Natural killer cell (primary cell): ENCODE results near the gene IP6K1. TPM values are rescaled to one million over a fixed set of nuclear protein-coding genes. Genes with fewer than 3 reads are reported as not detected.

Source experiments
- ATAC-seq, 3 donors: fragments of 150-1000 bp in 2 of 3; fragments of 200-7000 bp in 1 of 3; cut with Tn5 transposase; 1 replicate in 1 of 3; 2 replicates in 2 of 3; pipeline ENCODE4 v1.10.0; 2021; ENCODE audit warnings: mild to moderate bottlenecking in 2 of 3, moderate library complexity in 2 of 3
- DNase-seq, 2 donors: peaks; one replicate each; pipeline versions ENCODE4 v3.0.0 to v3.0.0-alpha.2; 2013 to 2021; ENCODE audit warnings: mixed read lengths in 1 of 2
- H3K27ac ChIP-seq: one replicate; pipeline ENCODE4 v1.5.1; 2013; ENCODE audit warnings: mild to moderate bottlenecking, low read length
- H3K27me3 ChIP-seq: one replicate; pipeline ENCODE4 v1.6.1; 2013; ENCODE audit warnings: low read length; ENCODE audit not compliant: control insufficient read depth, insufficient read depth
- H3K36me3 ChIP-seq: one replicate; pipeline ENCODE4 v1.6.1; 2013; ENCODE audit warnings: low read length; ENCODE audit not compliant: control insufficient read depth, insufficient read depth
- H3K4me1 ChIP-seq: one replicate; pipeline ENCODE4 v1.6.1; 2013; ENCODE audit warnings: low read length; ENCODE audit not compliant: control insufficient read depth, insufficient read depth
- H3K4me3 ChIP-seq: one replicate; pipeline ENCODE4 v1.5.1; 2013; ENCODE audit warnings: low read length
- H3K9me3 ChIP-seq: one replicate; pipeline ENCODE4 v1.6.1; 2013; ENCODE audit warnings: low read length; ENCODE audit not compliant: control insufficient read depth, insufficient read depth
- H3K27ac Mint-ChIP-seq, 2 donors: one replicate each; pipeline ENCODE4 v1.8.0; 2022; ENCODE audit warnings: mild to moderate bottlenecking in 2 of 2, mixed read lengths in 2 of 2, moderate library complexity in 1 of 2
- H3K27me3 Mint-ChIP-seq, 2 donors: one replicate each; pipeline ENCODE4 v1.8.0; 2022; ENCODE audit warnings: low read depth in 2 of 2, mixed read lengths in 2 of 2
- H3K36me3 Mint-ChIP-seq: one replicate; pipeline ENCODE4 v1.8.0; 2022; ENCODE audit warnings: mixed read lengths
- H3K4me1 Mint-ChIP-seq, 2 donors: one replicate each; pipeline ENCODE4 v1.8.0; 2022; ENCODE audit warnings: mixed read lengths in 2 of 2
- H3K4me3 Mint-ChIP-seq: one replicate; pipeline ENCODE4 v1.8.0; 2022; ENCODE audit warnings: mild to moderate bottlenecking, moderate library complexity, mixed read lengths
- H3K9me3 Mint-ChIP-seq, 2 donors: one replicate each; pipeline ENCODE4 v1.8.0; 2022; ENCODE audit warnings: mixed read lengths in 2 of 2
- WGBS: methylation state at CpG from one replicate; pipeline ENCODE4 v1.1.7; 2013; ENCODE audit warnings: missing lambda C conversion rate; ENCODE audit not compliant: insufficient coverage; 5-methylcytosine and 5-hydroxymethylcytosine counted together
- intact Hi-C: fragments of 100-400 bp; cut with micrococcal nuclease; formaldehyde crosslinking; loops from one replicate; pipeline ENCODE4 v1.14.2; 2022
- total RNA-seq, 4 donors: library from RNA; stranded (reverse); fragments of 120-200 nt in 1 of 4; gene quantifications; one replicate each; pipeline versions ENCODE4 v1.2.3 to v1.2.4, GENCODE V29; 2013 to 2022
- TF ChIP-seq, protein P1 (sequence below): fragments of 200-600 bp; IDR thresholded peaks from one replicate; pipeline ENCODE4 v1.8.0; 2022; ENCODE audit warnings: antibody characterized with exemption

IP6K1 gene
- total RNA-seq, 3 donors from 2014 or later (not counting 1 experiment from before 2014, with no cell fraction given) = 53.7 to 68.7 (median 57.9) TPM

DNA sequence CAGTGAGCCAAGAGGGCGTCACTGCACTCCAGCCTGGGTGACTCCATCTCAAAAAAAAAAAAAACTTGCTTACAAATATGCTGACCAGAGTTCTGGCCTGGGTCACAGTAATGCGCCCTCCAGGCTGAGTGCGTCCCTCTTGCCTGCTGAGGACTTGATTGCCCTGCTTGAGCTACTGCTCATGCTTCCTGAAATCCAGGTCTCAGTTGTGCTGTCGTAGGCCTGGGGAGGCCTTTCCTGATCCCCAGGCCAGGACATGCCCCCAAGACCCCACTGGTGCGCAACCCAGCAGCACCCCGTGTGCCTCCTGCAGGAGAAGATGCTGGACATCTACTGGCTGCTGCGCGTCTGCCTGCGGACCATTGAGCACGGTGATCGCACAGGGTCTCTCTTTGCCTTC is 74.2 kb downstream of the IP6K1 start:
- no peak overlapping the region for H3K27ac ChIP-seq
- Mint-ChIP-seq H3K36me3 (no peaks in the 10 kb centered on the region), H3K27ac (peak overlapping the region in 1 of 2 donors; percentile 63), H3K9me3 (no peaks in the 10 kb centered on the region), H3K27me3 (no peaks in the 10 kb centered on the region), H3K4me3 (no peak overlapping the region), H3K4me1 (peaks cover 15 to 29% of the 10 kb centered on the region in 2 donors)
- H3K27me3 ChIP-seq = no peaks in the 10 kb centered on the region
- WGBS = 96% methylated on average over 11 of the region's 11 CpGs
- H3K4me1 ChIP-seq = peaks cover 30% of the 10 kb centered on the region
- no peaks in the 10 kb centered on the region for H3K36me3 ChIP-seq
- DNase-seq (no peak), ATAC-seq (no peak)
- TF ChIP-seq, protein P1, sequence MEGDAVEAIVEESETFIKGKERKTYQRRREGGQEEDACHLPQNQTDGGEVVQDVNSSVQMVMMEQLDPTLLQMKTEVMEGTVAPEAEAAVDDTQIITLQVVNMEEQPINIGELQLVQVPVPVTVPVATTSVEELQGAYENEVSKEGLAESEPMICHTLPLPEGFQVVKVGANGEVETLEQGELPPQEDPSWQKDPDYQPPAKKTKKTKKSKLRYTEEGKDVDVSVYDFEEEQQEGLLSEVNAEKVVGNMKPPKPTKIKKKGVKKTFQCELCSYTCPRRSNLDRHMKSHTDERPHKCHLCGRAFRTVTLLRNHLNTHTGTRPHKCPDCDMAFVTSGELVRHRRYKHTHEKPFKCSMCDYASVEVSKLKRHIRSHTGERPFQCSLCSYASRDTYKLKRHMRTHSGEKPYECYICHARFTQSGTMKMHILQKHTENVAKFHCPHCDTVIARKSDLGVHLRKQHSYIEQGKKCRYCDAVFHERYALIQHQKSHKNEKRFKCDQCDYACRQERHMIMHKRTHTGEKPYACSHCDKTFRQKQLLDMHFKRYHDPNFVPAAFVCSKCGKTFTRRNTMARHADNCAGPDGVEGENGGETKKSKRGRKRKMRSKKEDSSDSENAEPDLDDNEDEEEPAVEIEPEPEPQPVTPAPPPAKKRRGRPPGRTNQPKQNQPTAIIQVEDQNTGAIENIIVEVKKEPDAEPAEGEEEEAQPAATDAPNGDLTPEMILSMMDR = no peak
- H3K9me3 ChIP-seq = no peaks in the 10 kb centered on the region
- intact Hi-C loops = no loop called here
- H3K4me3 ChIP-seq = no peak overlapping the region

DNA sequence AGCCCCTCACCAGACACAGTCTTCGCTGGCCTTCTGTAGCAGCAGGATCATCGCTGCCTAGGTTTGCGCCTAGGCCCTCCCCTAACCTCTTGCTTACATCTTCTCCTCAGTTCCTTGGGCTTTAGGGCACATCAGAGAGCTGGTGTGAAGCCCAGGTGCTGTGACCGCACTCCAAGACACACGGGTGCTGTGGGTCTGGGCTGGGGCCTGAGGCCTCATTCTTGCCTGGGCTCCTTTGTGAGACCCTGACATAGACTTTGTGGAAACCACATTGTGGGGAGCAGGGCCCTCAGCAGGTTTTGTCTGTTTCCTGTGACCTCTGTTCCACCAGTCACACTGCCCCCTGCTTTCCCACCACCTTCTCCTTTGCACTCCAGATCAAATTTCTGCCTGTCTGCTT is 74.9 kb downstream of the IP6K1 start:
- H3K27ac ChIP-seq = no peak overlapping the region
- H3K27me3 ChIP-seq = no peaks in the 10 kb centered on the region
- Mint-ChIP-seq H3K27ac (peak overlapping the region; percentile 60 to 63), H3K36me3 (no peaks in the 10 kb centered on the region), H3K4me1 (peaks cover 15 to 29% of the 10 kb centered on the region in 2 donors), H3K27me3 (no peaks in the 10 kb centered on the region), H3K4me3 (no peak overlapping the region), H3K9me3 (no peaks in the 10 kb centered on the region)
- no peaks in the 10 kb centered on the region for H3K36me3 ChIP-seq
- intact Hi-C loops = no loop called here
- no peaks in the 10 kb centered on the region for H3K9me3 ChIP-seq
- 21% methylated on average over 5 of the region's 5 CpGs for WGBS
- no peak for DNase-seq
- H3K4me1 ChIP-seq = peaks cover 30% of the 10 kb centered on the region
- TF ChIP-seq, protein P1 = no peak
- no peak overlapping the region for H3K4me3 ChIP-seq
- ATAC-seq = peak; percentile 23 to 57 (median 46)

DNA sequence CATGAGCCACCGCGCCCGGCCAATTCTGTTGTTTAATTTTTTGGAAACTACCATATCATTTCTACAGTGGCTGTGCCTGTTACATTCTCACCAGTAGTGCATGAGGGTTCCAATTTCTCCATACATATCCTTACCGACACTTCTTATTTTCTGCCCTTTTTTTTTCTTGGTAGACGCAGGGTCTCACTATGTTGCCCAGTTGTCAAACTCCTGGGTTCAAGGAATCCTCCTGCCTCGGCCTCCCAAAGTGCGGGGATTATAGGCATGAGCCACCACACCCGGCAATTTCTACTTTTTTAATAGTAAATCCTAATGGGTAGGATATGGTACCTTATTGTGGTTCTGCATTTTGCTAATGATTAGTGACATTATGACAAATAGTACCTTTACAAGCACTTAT is 76.5 kb downstream of the IP6K1 start:
- TF ChIP-seq, protein P1 = no peak
- no peak for DNase-seq
- Histone ChIP-seq H3K4me3 (no peak overlapping the region), H3K27ac (no peak overlapping the region), H3K4me1 (peaks cover 30% of the 10 kb centered on the region), H3K9me3 (no peaks in the 10 kb centered on the region), H3K27me3 (no peaks in the 10 kb centered on the region), H3K36me3 (peaks cover 3% of the 10 kb centered on the region)
- no peak for ATAC-seq
- H3K4me1 Mint-ChIP-seq = peaks cover 15 to 29% of the 10 kb centered on the region in 2 donors
- H3K4me3 Mint-ChIP-seq = no peak overlapping the region
- H3K27me3 Mint-ChIP-seq = no peaks in the 10 kb centered on the region
- 97% methylated on average over 8 of the region's 8 CpGs for WGBS
- intact Hi-C loops = no loop called here
- no peaks in the 10 kb centered on the region for H3K9me3 Mint-ChIP-seq
- no peak overlapping the region for H3K27ac Mint-ChIP-seq
- H3K36me3 Mint-ChIP-seq = no peaks in the 10 kb centered on the region

DNA sequence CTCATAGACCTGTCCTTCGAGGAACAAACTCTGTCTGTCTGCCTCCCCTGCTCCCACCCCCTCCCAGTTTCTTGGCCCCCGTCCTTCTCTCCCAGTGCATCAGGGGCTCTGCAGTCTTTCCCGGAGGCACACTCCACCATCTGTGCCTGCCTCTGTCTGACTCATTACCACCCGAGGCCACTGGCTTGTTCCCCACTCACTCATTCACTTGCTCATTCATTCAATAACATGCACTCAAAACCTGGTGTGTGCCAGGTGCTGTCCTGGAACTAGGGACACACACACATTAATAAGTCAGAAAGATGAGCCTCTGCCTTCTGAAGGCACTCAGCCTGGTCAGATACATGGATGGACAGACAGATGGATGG is 79.2 kb downstream of the IP6K1 start:
- no peaks in the 10 kb centered on the region for H3K36me3 Mint-ChIP-seq
- no peaks in the 10 kb centered on the region for H3K27me3 Mint-ChIP-seq
- ATAC-seq (no peak), DNase-seq (no peak)
- H3K4me3 Mint-ChIP-seq = no peak overlapping the region
- H3K27ac ChIP-seq = no peak overlapping the region
- no peaks in the 10 kb centered on the region for H3K27me3 ChIP-seq
- H3K9me3 Mint-ChIP-seq = no peaks in the 10 kb centered on the region
- TF ChIP-seq, protein P1 = no peak
- peaks cover 12% of the 10 kb centered on the region for H3K36me3 ChIP-seq
- no peak overlapping the region for H3K4me3 ChIP-seq
- no peak overlapping the region for H3K27ac Mint-ChIP-seq
- peaks cover 12 to 18% of the 10 kb centered on the region in 2 donors for H3K4me1 Mint-ChIP-seq
- WGBS = 95% methylated on average over 4 of the region's 4 CpGs
- no peaks in the 10 kb centered on the region for H3K9me3 ChIP-seq
- H3K4me1 ChIP-seq = peaks cover 14% of the 10 kb centered on the region
- intact Hi-C loops = no loop called here
